HEK293 (cell line): ENCODE data around the gene IL24.

Experiments
- ZNF274 ChIP-seq, 2 experiments: fragments of 200-500 bp in 1 of 2; fragments of 450-650 bp in 1 of 2; sonication (Bioruptor generic) in 1 of 2; formaldehyde crosslinking in 1 of 2; IDR thresholded peaks; 2 replicates each; pipeline versions ENCODE4 v1.5.1 to v1.6.1; 2014 to 2016; ENCODE audit warnings: borderline replicate concordance in 1 of 2, inconsistent platforms in 1 of 2, low read length in 1 of 2, missing biosample characterization in 1 of 2, missing genetic modification characterization in 1 of 2
- ZNF391 ChIP-seq: fragments of 450-650 bp; formaldehyde crosslinking; IDR thresholded peaks from 2 replicates; pipeline ENCODE4 v1.5.1; 2016; ENCODE audit warnings: low read depth, missing biosample characterization, missing genetic modification characterization, borderline replicate concordance
- ZNF670 ChIP-seq: fragments of 450-650 bp; formaldehyde crosslinking; IDR thresholded peaks from 2 replicates; pipeline ENCODE4 v1.5.1; 2016; ENCODE audit warnings: missing biosample characterization, missing genetic modification characterization, low read depth
- ZNF776 ChIP-seq: fragments of 450-650 bp; formaldehyde crosslinking; IDR thresholded peaks from 2 replicates; pipeline ENCODE4 v1.5.0; 2017; ENCODE audit warnings: missing biosample characterization, missing genetic modification characterization, borderline replicate concordance
- TF ChIP-seq, protein P1 (sequence below): IDR thresholded peaks from 2 replicates; pipeline ENCODE4 v1.6.1; 2011; ENCODE audit warnings: mild to moderate bottlenecking, low read depth, low read length, borderline replicate concordance
- TF ChIP-seq, protein P2 (sequence below): fragments of 450-650 bp; formaldehyde crosslinking; IDR thresholded peaks from 2 replicates; pipeline ENCODE4 v1.5.1; 2016; ENCODE audit warnings: missing biosample characterization, missing genetic modification characterization

DNA sequence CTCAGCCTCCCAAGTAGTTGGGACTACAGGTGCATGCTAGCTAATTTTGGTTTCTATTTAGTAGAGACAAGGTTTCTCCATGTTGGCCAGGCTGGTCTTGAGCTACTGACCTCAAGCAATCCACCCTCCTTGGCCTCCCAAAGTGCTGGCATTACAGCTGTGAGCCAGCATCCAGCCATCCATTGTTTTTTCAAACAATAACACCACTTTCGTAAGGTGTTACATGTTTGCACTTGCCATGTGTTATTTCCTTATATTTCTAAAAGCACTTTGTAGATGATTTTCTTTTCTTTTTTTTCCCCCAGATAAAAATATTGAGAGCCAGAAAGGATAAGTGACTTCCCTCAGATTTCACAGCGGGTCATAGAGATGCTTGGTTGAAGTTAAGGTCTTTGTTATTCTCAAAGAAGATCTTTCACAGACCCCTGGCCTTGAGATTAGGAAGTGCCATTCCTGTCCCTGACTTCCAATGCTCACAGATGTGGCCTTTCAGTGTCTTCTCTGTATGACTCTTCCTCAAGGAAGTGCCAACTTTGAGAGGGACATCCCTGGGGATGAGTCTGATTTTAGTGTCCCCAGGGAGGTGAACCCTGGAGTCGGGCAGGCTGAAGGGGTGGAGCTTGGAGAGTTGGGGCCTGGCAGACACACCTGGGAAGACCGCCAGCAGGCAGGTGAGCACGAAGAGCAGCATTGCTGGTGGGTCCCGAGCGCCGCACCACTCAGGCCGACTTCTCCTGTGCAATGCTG, 42.8 kb downstream of the IL24 start:
- TF ChIP-seq ZNF391 (tag by site-specific recombination), result no peak
- TF ChIP-seq ZNF274 (IDR thresholded peaks at IDR 0.05; ENCODE audit: low read length), result no peak
- TF ChIP-seq ZNF274 (tag by site-specific recombination; IDR thresholded peaks at IDR 0.05; ENCODE audit: borderline replicate concordance), result no peak
- TF ChIP-seq, protein P1, sequence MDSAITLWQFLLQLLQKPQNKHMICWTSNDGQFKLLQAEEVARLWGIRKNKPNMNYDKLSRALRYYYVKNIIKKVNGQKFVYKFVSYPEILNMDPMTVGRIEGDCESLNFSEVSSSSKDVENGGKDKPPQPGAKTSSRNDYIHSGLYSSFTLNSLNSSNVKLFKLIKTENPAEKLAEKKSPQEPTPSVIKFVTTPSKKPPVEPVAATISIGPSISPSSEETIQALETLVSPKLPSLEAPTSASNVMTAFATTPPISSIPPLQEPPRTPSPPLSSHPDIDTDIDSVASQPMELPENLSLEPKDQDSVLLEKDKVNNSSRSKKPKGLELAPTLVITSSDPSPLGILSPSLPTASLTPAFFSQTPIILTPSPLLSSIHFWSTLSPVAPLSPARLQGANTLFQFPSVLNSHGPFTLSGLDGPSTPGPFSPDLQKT, result no peak
- TF ChIP-seq, protein P2, sequence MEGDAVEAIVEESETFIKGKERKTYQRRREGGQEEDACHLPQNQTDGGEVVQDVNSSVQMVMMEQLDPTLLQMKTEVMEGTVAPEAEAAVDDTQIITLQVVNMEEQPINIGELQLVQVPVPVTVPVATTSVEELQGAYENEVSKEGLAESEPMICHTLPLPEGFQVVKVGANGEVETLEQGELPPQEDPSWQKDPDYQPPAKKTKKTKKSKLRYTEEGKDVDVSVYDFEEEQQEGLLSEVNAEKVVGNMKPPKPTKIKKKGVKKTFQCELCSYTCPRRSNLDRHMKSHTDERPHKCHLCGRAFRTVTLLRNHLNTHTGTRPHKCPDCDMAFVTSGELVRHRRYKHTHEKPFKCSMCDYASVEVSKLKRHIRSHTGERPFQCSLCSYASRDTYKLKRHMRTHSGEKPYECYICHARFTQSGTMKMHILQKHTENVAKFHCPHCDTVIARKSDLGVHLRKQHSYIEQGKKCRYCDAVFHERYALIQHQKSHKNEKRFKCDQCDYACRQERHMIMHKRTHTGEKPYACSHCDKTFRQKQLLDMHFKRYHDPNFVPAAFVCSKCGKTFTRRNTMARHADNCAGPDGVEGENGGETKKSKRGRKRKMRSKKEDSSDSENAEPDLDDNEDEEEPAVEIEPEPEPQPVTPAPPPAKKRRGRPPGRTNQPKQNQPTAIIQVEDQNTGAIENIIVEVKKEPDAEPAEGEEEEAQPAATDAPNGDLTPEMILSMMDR, result no peak
- no peak for TF ChIP-seq ZNF776 (tag by site-specific recombination)
- TF ChIP-seq ZNF670 (tag by site-specific recombination), result no peak
